Measurements from ENCODE around the gene TTC4. TPM values are rescaled to one million over a fixed set of nuclear protein-coding genes. Genes with fewer than 3 reads are reported as not detected.

The TTC4 gene
- total RNA-seq, 2 donors from 2014 or later: 11.0 to 18.4 TPM

GRCh38 chr1:54781023-54781723 is 65.5 kb downstream of the TTC4 start:
- H3K9ac ChIP-seq (ENCODE audit: low read depth in 2 of 2, low read length in 2 of 2): no peak overlapping the region

GRCh38 chr1:54782156-54782555 is 66.5 kb downstream of the TTC4 start:
- intact Hi-C loops (cut with DNase I): no loop called here
- Histone ChIP-seq H3K27ac (no peak overlapping the region), H3K9me3 (no peaks in the 10 kb centered on the region), H3K4me1 (no peaks in the 10 kb centered on the region), H3K4me3 (no peak overlapping the region), H3K9ac (ENCODE audit: low read depth in 2 of 2, low read length in 2 of 2) (no peak overlapping the region), H3K27me3 (no peaks in the 10 kb centered on the region), H3K36me3 (no peaks in the 10 kb centered on the region)
- TF ChIP-seq CTCF (IDR thresholded peaks at IDR 0.05): no peak
- no peak for DNase-seq

More at GRCh38 chr1:54781023-54781723, 65.5 kb downstream of the TTC4 start:
- H3K27ac ChIP-seq: no peak overlapping the region
- TF ChIP-seq CTCF (IDR thresholded peaks at IDR 0.05): no peak
- no peaks in the 10 kb centered on the region for H3K9me3 ChIP-seq
- intact Hi-C loops (cut with DNase I): no loop called here
- H3K36me3 ChIP-seq: no peaks in the 10 kb centered on the region
- no peaks in the 10 kb centered on the region for H3K27me3 ChIP-seq
- H3K4me3 ChIP-seq: no peak overlapping the region
- DNase-seq: no peak
- peaks cover 6% of the 10 kb centered on the region for H3K4me1 ChIP-seq

- H3K27ac ChIP-seq: no peak overlapping the region
- no peaks in the 10 kb centered on the region for H3K4me1 ChIP-seq
- no peak for TF ChIP-seq CTCF (IDR thresholded peaks at IDR 0.05)
- no peak overlapping the region for H3K4me3 ChIP-seq
- no peak for DNase-seq
- intact Hi-C loops (cut with DNase I): no loop called here
- no peaks in the 10 kb centered on the region for H3K9me3 ChIP-seq
- no peak overlapping the region for H3K9ac ChIP-seq (ENCODE audit: low read depth in 2 of 2, low read length in 2 of 2)
- no peaks in the 10 kb centered on the region for H3K36me3 ChIP-seq
- H3K27me3 ChIP-seq: no peaks in the 10 kb centered on the region
Measured at GRCh38 chr1:54782588-54782987, 66.9 kb downstream of the TTC4 start.

- no peaks in the 10 kb centered on the region for H3K27me3 ChIP-seq
- no peaks in the 10 kb centered on the region for H3K36me3 ChIP-seq
- H3K9ac ChIP-seq (ENCODE audit: low read depth in 2 of 2, low read length in 2 of 2): no peak overlapping the region
- H3K27ac ChIP-seq: no peak overlapping the region
- H3K4me1 ChIP-seq: no peaks in the 10 kb centered on the region
- H3K4me3 ChIP-seq: no peak overlapping the region
- no peak for TF ChIP-seq CTCF (IDR thresholded peaks at IDR 0.05)
- no peaks in the 10 kb centered on the region for H3K9me3 ChIP-seq
- intact Hi-C loops (cut with DNase I): no loop called here
- no peak for DNase-seq
Measured at GRCh38 chr1:54784066-54784465, 68.4 kb downstream of the TTC4 start.

GRCh38 chr1:54786778-54787177 is 71.1 kb downstream of the TTC4 start:
- DNase-seq: no peak
- intact Hi-C loops (cut with DNase I): no loop called here
- no peaks in the 10 kb centered on the region for H3K27me3 ChIP-seq

More at GRCh38 chr1:54786778-54787177, 71.1 kb downstream of the TTC4 start:
- no peak overlapping the region for H3K9ac ChIP-seq (ENCODE audit: low read depth in 2 of 2, low read length in 2 of 2)
- H3K27ac ChIP-seq: no peak overlapping the region
- TF ChIP-seq CTCF (IDR thresholded peaks at IDR 0.05): no peak
- no peaks in the 10 kb centered on the region for H3K36me3 ChIP-seq
- no peak overlapping the region for H3K4me3 ChIP-seq
- no peaks in the 10 kb centered on the region for H3K4me1 ChIP-seq
- no peaks in the 10 kb centered on the region for H3K9me3 ChIP-seq

All from colonic mucosa (tissue), 4 donors.